ENCODE results near the gene CFAP299. TPM values are rescaled to one million over a fixed set of nuclear protein-coding genes. Genes with fewer than 3 reads are reported as not detected.
A peak's percentile ranks its signal among the peaks of the same experiment; 100 is the strongest.

Gene CFAP299
- total and polyA plus RNA-seq, 4 donors = 2.8 to 30.2 (median 6.6) TPM

GRCh38 chr4:80495865-80496264 is 160.3 kb downstream of the CFAP299 start:
- no peaks in the 10 kb centered on the region for H3K36me3 ChIP-seq (ENCODE audit: control insufficient read depth in 4 of 4, insufficient read depth in 4 of 4, low read length in 4 of 4)
- H3K27ac ChIP-seq (ENCODE audit: low read depth in 1 of 2, low read length in 1 of 2) = no peak overlapping the region
- H3K9ac ChIP-seq (ENCODE audit: insufficient read depth in 1 of 2, low read length in 2 of 2) = no peak overlapping the region
- TF ChIP-seq CTCF (IDR thresholded peaks at IDR 0.05; ENCODE audit: control extremely low read depth, extremely low read depth) = no peak
- peaks cover 0 to 4% (median 2%) of the 10 kb centered on the region in 4 donors for H3K9me3 ChIP-seq (ENCODE audit: control insufficient read depth in 4 of 4, insufficient read depth in 3 of 4, low read length in 3 of 4)
- no peaks in the 10 kb centered on the region for H3K27me3 ChIP-seq (ENCODE audit: control insufficient read depth in 3 of 3, insufficient read depth in 3 of 3, low read length in 2 of 3)
- 77 to 100% methylated on average over 1 of the region's 1 CpG for WGBS, 2 donors
- no peak for ATAC-seq (ENCODE audit: insufficient read depth, low FRiP score)
- no peak overlapping the region for H3K4me3 ChIP-seq
- no peak for DNase-seq
- no peaks in the 10 kb centered on the region for H3K4me1 ChIP-seq (ENCODE audit: control insufficient read depth in 5 of 5, insufficient read depth in 5 of 5, low read length in 5 of 5)

- ATAC-seq (ENCODE audit: insufficient read depth, low FRiP score) = no peak
- Histone ChIP-seq H3K4me3 (no peak overlapping the region), H3K4me1 (ENCODE audit: control insufficient read depth in 5 of 5, insufficient read depth in 5 of 5, low read length in 5 of 5) (no peaks in the 10 kb centered on the region), H3K9me3 (ENCODE audit: control insufficient read depth in 4 of 4, insufficient read depth in 3 of 4, low read length in 3 of 4) (peaks cover 0 to 4% (median 2%) of the 10 kb centered on the region in 4 donors), H3K9ac (ENCODE audit: insufficient read depth in 1 of 2, low read length in 2 of 2) (no peak overlapping the region), H3K36me3 (ENCODE audit: control insufficient read depth in 4 of 4, insufficient read depth in 4 of 4, low read length in 4 of 4) (no peaks in the 10 kb centered on the region), H3K27me3 (ENCODE audit: control insufficient read depth in 3 of 3, insufficient read depth in 3 of 3, low read length in 2 of 3) (no peaks in the 10 kb centered on the region), H3K27ac (ENCODE audit: low read depth in 1 of 2, low read length in 1 of 2) (no peak overlapping the region)
- 85 to 88% methylated on average over 1 of the region's 1 CpG for WGBS, 2 donors
- no peak for DNase-seq
- TF ChIP-seq CTCF (IDR thresholded peaks at IDR 0.05; ENCODE audit: control extremely low read depth, extremely low read depth) = no peak
Observed at GRCh38 chr4:80498725-80499124, 163.2 kb downstream of the CFAP299 start.

GRCh38 chr4:80500613-80501012 is 165.1 kb downstream of the CFAP299 start:
- no peaks in the 10 kb centered on the region for H3K4me1 ChIP-seq (ENCODE audit: control insufficient read depth in 5 of 5, insufficient read depth in 5 of 5, low read length in 5 of 5)
- no peak overlapping the region for H3K9ac ChIP-seq (ENCODE audit: insufficient read depth in 1 of 2, low read length in 2 of 2)
- H3K36me3 ChIP-seq (ENCODE audit: control insufficient read depth in 4 of 4, insufficient read depth in 4 of 4, low read length in 4 of 4) = no peaks in the 10 kb centered on the region
- no peak overlapping the region for H3K27ac ChIP-seq (ENCODE audit: low read depth in 1 of 2, low read length in 1 of 2)
- ATAC-seq (ENCODE audit: insufficient read depth, low FRiP score) (no peak), DNase-seq (peak in 2 of 3 donors; percentile 26 to 54)
- 15 to 29% methylated on average over 4 of the region's 4 CpGs for WGBS, 2 donors
- H3K4me3 ChIP-seq = no peak overlapping the region
- peaks cover 0 to 3% (median 2%) of the 10 kb centered on the region in 4 donors for H3K9me3 ChIP-seq (ENCODE audit: control insufficient read depth in 4 of 4, insufficient read depth in 3 of 4, low read length in 3 of 4)
- H3K27me3 ChIP-seq (ENCODE audit: control insufficient read depth in 3 of 3, insufficient read depth in 3 of 3, low read length in 2 of 3) = no peaks in the 10 kb centered on the region
- no peak for TF ChIP-seq CTCF (IDR thresholded peaks at IDR 0.05; ENCODE audit: control extremely low read depth, extremely low read depth)

- ATAC-seq (ENCODE audit: insufficient read depth, low FRiP score) (no peak), DNase-seq (no peak)
- peaks cover 0 to 3% (median 0%) of the 10 kb centered on the region in 5 donors for H3K4me1 ChIP-seq (ENCODE audit: control insufficient read depth in 5 of 5, insufficient read depth in 5 of 5, low read length in 5 of 5)
- WGBS, 2 donors = 0 to 38% methylated on average over 1 of the region's 1 CpG
- no peak overlapping the region for H3K4me3 ChIP-seq
- H3K36me3 ChIP-seq (ENCODE audit: control insufficient read depth in 4 of 4, insufficient read depth in 4 of 4, low read length in 4 of 4) = no peaks in the 10 kb centered on the region
- H3K9ac ChIP-seq (ENCODE audit: insufficient read depth in 1 of 2, low read length in 2 of 2) = no peak overlapping the region
- no peaks in the 10 kb centered on the region for H3K27me3 ChIP-seq (ENCODE audit: control insufficient read depth in 3 of 3, insufficient read depth in 3 of 3, low read length in 2 of 3)
- TF ChIP-seq CTCF (IDR thresholded peaks at IDR 0.05; ENCODE audit: control extremely low read depth, extremely low read depth) = no peak
- H3K9me3 ChIP-seq (ENCODE audit: control insufficient read depth in 4 of 4, insufficient read depth in 3 of 4, low read length in 3 of 4) = peaks cover 0 to 1% (median 0%) of the 10 kb centered on the region in 4 donors
- H3K27ac ChIP-seq (ENCODE audit: low read depth in 1 of 2, low read length in 1 of 2) = no peak overlapping the region
Observed at GRCh38 chr4:80507077-80507476, 171.5 kb downstream of the CFAP299 start.

All from lung (tissue), 12 donors.